H9 (cell line): ENCODE measurements around the gene ARHGAP10. TPM values are rescaled to one million over a fixed set of nuclear protein-coding genes. Genes with fewer than 3 reads are reported as not detected.

Experiments used
- DNase-seq: peaks from one replicate; pipeline ENCODE4 v3.0.0-alpha.2; 2017
- H2AFZ ChIP-seq: one replicate; pipeline ENCODE4 v1.6.1; 2013; ENCODE audit warnings: mild to moderate bottlenecking, low read length, control low read depth, moderate library complexity
- H2AK5ac ChIP-seq: 2 replicates; pipeline ENCODE4 v1.6.1; 2013; ENCODE audit warnings: low read length, control low read depth, mixed read lengths; ENCODE audit not compliant: insufficient read length
- H2BK120ac ChIP-seq: one replicate; pipeline ENCODE4 v1.6.1; 2013; ENCODE audit warnings: low read depth, mild to moderate bottlenecking, low read length, control low read depth, inconsistent platforms; ENCODE audit not compliant: poor library complexity, severe bottlenecking
- H2BK12ac ChIP-seq: 2 replicates; pipeline ENCODE4 v1.6.1; 2013; ENCODE audit warnings: low read length, control low read depth, mixed read lengths, low read depth; ENCODE audit not compliant: insufficient read length
- H2BK15ac ChIP-seq: 2 replicates; pipeline ENCODE4 v1.6.1; 2013; ENCODE audit warnings: low read depth, low read length, control low read depth
- H2BK20ac ChIP-seq: one replicate; pipeline ENCODE4 v1.6.1; 2013; ENCODE audit warnings: low read depth, mild to moderate bottlenecking, low read length, control low read depth, inconsistent platforms; ENCODE audit not compliant: poor library complexity, severe bottlenecking
- H2BK5ac ChIP-seq: 2 replicates; pipeline ENCODE4 v1.6.1; 2013; ENCODE audit warnings: low read length, control low read depth, mixed read lengths; ENCODE audit not compliant: insufficient read length
- H3K14ac ChIP-seq: 2 replicates; pipeline ENCODE4 v1.6.1; 2013; ENCODE audit warnings: low read length, control low read depth; ENCODE audit not compliant: insufficient read depth
- H3K18ac ChIP-seq: 2 replicates; pipeline ENCODE4 v1.6.1; 2013; ENCODE audit warnings: low read depth, mild to moderate bottlenecking, mixed read lengths, low read length, control low read depth; ENCODE audit not compliant: insufficient read length
- H3K23ac ChIP-seq: 2 replicates; pipeline ENCODE4 v1.6.1; 2013; ENCODE audit warnings: low read length, control low read depth, mixed read lengths, low read depth; ENCODE audit not compliant: insufficient read length
- H3K23me2 ChIP-seq: 2 replicates; pipeline ENCODE4 v1.6.1; 2013; ENCODE audit warnings: low read depth, mild to moderate bottlenecking, mixed read lengths, low read length, control low read depth; ENCODE audit not compliant: insufficient read length, poor library complexity, severe bottlenecking
- H3K27ac ChIP-seq: 2 replicates; pipeline ENCODE4 v1.5.1; 2013; ENCODE audit warnings: low read length, control low read depth, mixed read lengths, low read depth; ENCODE audit not compliant: insufficient read length
- H3K27me3 ChIP-seq: 2 replicates; pipeline ENCODE4 v1.6.1; 2013; ENCODE audit warnings: low read length, control low read depth, inconsistent platforms; ENCODE audit not compliant: insufficient read depth
- H3K4ac ChIP-seq: 2 replicates; pipeline ENCODE4 v1.6.1; 2013; ENCODE audit warnings: low read depth, mild to moderate bottlenecking, control low read depth, inconsistent platforms, low read length, moderate library complexity
- H3K4me1 ChIP-seq: 2 replicates; pipeline ENCODE4 v1.6.1; 2013; ENCODE audit warnings: low read length, control low read depth, inconsistent platforms; ENCODE audit not compliant: insufficient read depth
- H3K4me2 ChIP-seq: 2 replicates; pipeline ENCODE4 v1.6.1; 2013; ENCODE audit warnings: low read length, control low read depth, mixed read lengths; ENCODE audit not compliant: insufficient read length, insufficient read depth
- H3K56ac ChIP-seq: 2 replicates; pipeline ENCODE4 v1.6.1; 2013; ENCODE audit warnings: low read depth, mild to moderate bottlenecking, mixed read lengths, low read length, control low read depth; ENCODE audit not compliant: insufficient read length
- H3K79me1 ChIP-seq: 2 replicates; pipeline ENCODE4 v1.6.1; 2013; ENCODE audit warnings: low read depth, mild to moderate bottlenecking, moderate library complexity, low read length, control low read depth, inconsistent platforms; ENCODE audit not compliant: insufficient read depth, poor library complexity, severe bottlenecking
- H3K79me2 ChIP-seq: 2 replicates; pipeline ENCODE4 v1.6.1; 2013; ENCODE audit warnings: low read length, control low read depth, inconsistent platforms; ENCODE audit not compliant: insufficient read depth
- H3K9ac ChIP-seq: 2 replicates; pipeline ENCODE4 v1.6.1; 2013; ENCODE audit warnings: low read length, control low read depth, mixed read lengths; ENCODE audit not compliant: insufficient read length; ENCODE audit errors: extremely low read depth
- H3K9me3 ChIP-seq: one replicate; pipeline ENCODE4 v1.6.1; 2013; ENCODE audit warnings: low read depth, low read length, inconsistent platforms; ENCODE audit not compliant: control insufficient read depth
- H3T11ph ChIP-seq: one replicate; pipeline ENCODE4 v1.6.1; 2013; ENCODE audit warnings: mild to moderate bottlenecking, low read length, control low read depth, inconsistent platforms
- H4K20me1 ChIP-seq: one replicate; pipeline ENCODE4 v1.6.1; 2013; ENCODE audit not compliant: control insufficient read depth, insufficient read length, insufficient read depth
- H4K5ac ChIP-seq: 2 replicates; pipeline ENCODE4 v1.6.1; 2013; ENCODE audit warnings: low read depth, mild to moderate bottlenecking, mixed read lengths, low read length, control low read depth; ENCODE audit not compliant: insufficient read length
- H4K8ac ChIP-seq: replicated peaks from 2 replicates; pipeline ENCODE4 v1.6.1; 2013; ENCODE audit warnings: low read length, control low read depth, mixed read lengths, low read depth; ENCODE audit not compliant: insufficient read length
- H4K91ac ChIP-seq: 2 replicates; pipeline ENCODE4 v1.6.1; 2013; ENCODE audit warnings: low read depth, mild to moderate bottlenecking, moderate library complexity, mixed read lengths, low read length, control low read depth; ENCODE audit not compliant: insufficient read length
- H3K27ac Mint-ChIP-seq, 3 experiments: 2 replicates in 2 of 3; 3 replicates in 1 of 3; pipeline ENCODE4 v1.8.0; 2020 to 2021; ENCODE audit warnings: mixed read lengths in 3 of 3, mild to moderate bottlenecking in 1 of 3, moderate library complexity in 1 of 3
- H3K27me3 Mint-ChIP-seq: 2 replicates; pipeline ENCODE4 v1.8.0; 2021; ENCODE audit warnings: low read depth, mild to moderate bottlenecking, moderate library complexity, mixed read lengths
- H3K36me3 Mint-ChIP-seq, 3 experiments: 2 replicates in 2 of 3; 3 replicates in 1 of 3; pipeline ENCODE4 v1.8.0; 2020 to 2021; ENCODE audit warnings: low read depth in 3 of 3, mixed read lengths in 3 of 3; ENCODE audit not compliant: insufficient read depth in 1 of 3
- H3K4me1 Mint-ChIP-seq, 2 experiments: 2 replicates each; pipeline ENCODE4 v1.8.0; 2020; ENCODE audit warnings: mixed read lengths in 2 of 2
- H3K4me3 Mint-ChIP-seq, 2 experiments: 2 replicates in 1 of 2; 3 replicates in 1 of 2; pipeline ENCODE4 v1.8.0; 2020 to 2021; ENCODE audit warnings: mild to moderate bottlenecking in 2 of 2, mixed read lengths in 2 of 2, moderate library complexity in 1 of 2
- H3K9me3 Mint-ChIP-seq, 2 experiments: 2 replicates in 1 of 2; 3 replicates in 1 of 2; pipeline ENCODE4 v1.8.0; 2020; ENCODE audit warnings: mild to moderate bottlenecking in 2 of 2, mixed read lengths in 2 of 2, moderate library complexity in 1 of 2
- WGBS: extraction: QIAGEN DNeasy Blood & Tissue Kit; methylation state at CpG from one replicate; pipeline ENCODE4 v1.1.7; 2013; ENCODE audit warnings: missing lambda C conversion rate, low lambda C conversion rate, mixed read lengths; ENCODE audit not compliant: insufficient read length; ENCODE audit errors: extremely low coverage; 5-methylcytosine and 5-hydroxymethylcytosine counted together
- total RNA-seq: library from RNA; stranded (reverse); gene quantifications from 2 replicates; pipeline ENCODE4 v1.2.1, GENCODE V29; 2021
- TF ChIP-seq, protein P1 (sequence below): fragments of 200-600 bp; sonication (generic); conservative IDR thresholded peaks from 3 replicates; pipeline ENCODE4 v1.8.0; 2021; ENCODE audit warnings: antibody characterized with exemption, mild to moderate bottlenecking

Gene ARHGAP10
- total RNA-seq, 1 experiment from 2014 or later: 7.8 TPM

DNA sequence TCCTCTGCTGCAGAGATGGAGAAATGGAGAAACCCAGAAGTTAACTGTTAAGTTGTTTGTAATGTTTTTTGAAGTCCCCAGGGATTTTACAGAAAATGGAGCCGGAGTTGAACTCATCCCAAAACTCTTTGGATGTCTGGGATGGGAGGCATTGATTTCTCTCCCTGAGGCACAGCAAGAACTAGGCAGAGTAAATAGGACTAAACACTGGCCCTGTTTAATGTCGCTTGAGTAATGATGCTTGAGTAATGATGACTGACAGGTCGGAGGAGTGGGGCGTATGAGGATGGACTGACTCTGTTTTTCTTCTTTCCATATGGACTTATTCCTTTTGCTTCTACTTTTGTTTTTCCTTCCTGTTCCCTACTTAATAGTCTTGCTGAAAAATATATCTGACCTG, 69.9 kb downstream of the ARHGAP10 start:
- Histone ChIP-seq H3K4me1 (no peaks in the 10 kb centered on the region), H2BK120ac (no peak overlapping the region), H3K56ac (no peak overlapping the region), H2BK5ac (no peak overlapping the region), H4K20me1 (no peaks in the 10 kb centered on the region), H4K5ac (no peak overlapping the region), H3K9ac (no peak overlapping the region), H3K23ac (no peak overlapping the region), H2AFZ (no peak overlapping the region), H3K27me3 (no peaks in the 10 kb centered on the region), H3K14ac (no peak overlapping the region), H3K79me1 (no peaks in the 10 kb centered on the region), H4K8ac (no peak overlapping the region), H3K18ac (no peak overlapping the region), H2BK12ac (no peak overlapping the region), H4K91ac (no peak overlapping the region), H3K9me3 (no peaks in the 10 kb centered on the region), H3K27ac (no peak overlapping the region), H3T11ph (no peak overlapping the region), H2BK15ac (no peak overlapping the region), H3K4ac (no peak overlapping the region), H2AK5ac (no peak overlapping the region), H3K79me2 (no peaks in the 10 kb centered on the region), H3K23me2 (no peaks in the 10 kb centered on the region), H3K4me2 (no peak overlapping the region), H2BK20ac (no peak overlapping the region)
- H3K4me3 Mint-ChIP-seq: no peak overlapping the region
- no peaks in the 10 kb centered on the region for H3K36me3 Mint-ChIP-seq
- peaks cover 16 to 18% of the 10 kb centered on the region in 2 experiments for H3K4me1 Mint-ChIP-seq
- no peak overlapping the region for H3K27ac Mint-ChIP-seq
- no peaks in the 10 kb centered on the region for H3K27me3 Mint-ChIP-seq
- no CpG with 5 or more reads among the region's 4 CpGs for WGBS
- no peaks in the 10 kb centered on the region for H3K9me3 Mint-ChIP-seq
- DNase-seq: no peak
- TF ChIP-seq, protein P1, sequence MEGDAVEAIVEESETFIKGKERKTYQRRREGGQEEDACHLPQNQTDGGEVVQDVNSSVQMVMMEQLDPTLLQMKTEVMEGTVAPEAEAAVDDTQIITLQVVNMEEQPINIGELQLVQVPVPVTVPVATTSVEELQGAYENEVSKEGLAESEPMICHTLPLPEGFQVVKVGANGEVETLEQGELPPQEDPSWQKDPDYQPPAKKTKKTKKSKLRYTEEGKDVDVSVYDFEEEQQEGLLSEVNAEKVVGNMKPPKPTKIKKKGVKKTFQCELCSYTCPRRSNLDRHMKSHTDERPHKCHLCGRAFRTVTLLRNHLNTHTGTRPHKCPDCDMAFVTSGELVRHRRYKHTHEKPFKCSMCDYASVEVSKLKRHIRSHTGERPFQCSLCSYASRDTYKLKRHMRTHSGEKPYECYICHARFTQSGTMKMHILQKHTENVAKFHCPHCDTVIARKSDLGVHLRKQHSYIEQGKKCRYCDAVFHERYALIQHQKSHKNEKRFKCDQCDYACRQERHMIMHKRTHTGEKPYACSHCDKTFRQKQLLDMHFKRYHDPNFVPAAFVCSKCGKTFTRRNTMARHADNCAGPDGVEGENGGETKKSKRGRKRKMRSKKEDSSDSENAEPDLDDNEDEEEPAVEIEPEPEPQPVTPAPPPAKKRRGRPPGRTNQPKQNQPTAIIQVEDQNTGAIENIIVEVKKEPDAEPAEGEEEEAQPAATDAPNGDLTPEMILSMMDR: no peak
